Effector memory CD4-positive, alpha-beta T cell (primary cell): Measurements from ENCODE around the gene TNFRSF11A.

Source experiments
- DNase-seq, 3 donors: peaks; one replicate each; pipeline ENCODE4 v3.0.0-alpha.2; 2020
- H3K27ac ChIP-seq: 2 replicates; pipeline ENCODE4 v1.7.0; 2013; ENCODE audit warnings: mild to moderate bottlenecking, low read length, moderate library complexity; ENCODE audit not compliant: insufficient read depth, poor library complexity, severe bottlenecking
- H3K27me3 ChIP-seq: replicated peaks from 2 replicates; pipeline ENCODE4 v1.7.0; 2013; ENCODE audit warnings: mild to moderate bottlenecking, low read length; ENCODE audit not compliant: insufficient read depth, control insufficient read depth, poor library complexity, severe bottlenecking
- H3K36me3 ChIP-seq: 2 replicates; pipeline ENCODE4 v1.7.0; 2013; ENCODE audit warnings: mild to moderate bottlenecking, low read length, moderate library complexity; ENCODE audit not compliant: control insufficient read depth, insufficient read depth
- H3K4me1 ChIP-seq: 2 replicates; pipeline ENCODE4 v1.7.0; 2013; ENCODE audit warnings: low read length, mild to moderate bottlenecking; ENCODE audit not compliant: control insufficient read depth, insufficient read depth, poor library complexity, severe bottlenecking
- H3K4me3 ChIP-seq: 2 replicates; pipeline ENCODE4 v1.7.0; 2013; ENCODE audit warnings: low read length, low read depth, mild to moderate bottlenecking; ENCODE audit not compliant: insufficient read depth, poor library complexity, severe bottlenecking
- H3K9me3 ChIP-seq: 2 replicates; pipeline ENCODE4 v1.7.0; 2013; ENCODE audit warnings: mild to moderate bottlenecking, low read length, moderate library complexity; ENCODE audit not compliant: control insufficient read depth

The TNFRSF11A gene

DNA sequence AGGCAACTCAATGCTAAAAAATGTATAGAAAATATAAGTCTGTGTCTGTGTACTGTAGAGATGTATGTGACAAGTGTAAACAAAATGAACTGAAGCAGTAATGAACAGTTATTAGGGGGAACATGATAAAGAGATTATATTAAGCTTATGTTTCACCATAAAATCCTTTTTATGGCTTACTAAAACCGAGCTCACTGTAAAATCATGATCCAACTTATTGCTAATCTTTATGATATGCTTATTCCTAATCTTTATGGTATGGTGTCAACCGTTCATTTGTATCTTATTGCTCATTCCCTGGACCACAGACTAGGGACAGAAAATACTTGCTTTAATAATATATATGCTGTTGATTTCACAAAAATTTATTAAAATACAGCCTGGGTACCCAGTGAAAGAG is 62.1 kb downstream of the TNFRSF11A start:
- Histone ChIP-seq H3K36me3 (no peaks in the 10 kb centered on the region), H3K27me3 (no peaks in the 10 kb centered on the region), H3K9me3 (no peaks in the 10 kb centered on the region), H3K27ac (no peak overlapping the region), H3K4me1 (no peaks in the 10 kb centered on the region), H3K4me3 (no peak overlapping the region)
- DNase-seq: no peak

DNA sequence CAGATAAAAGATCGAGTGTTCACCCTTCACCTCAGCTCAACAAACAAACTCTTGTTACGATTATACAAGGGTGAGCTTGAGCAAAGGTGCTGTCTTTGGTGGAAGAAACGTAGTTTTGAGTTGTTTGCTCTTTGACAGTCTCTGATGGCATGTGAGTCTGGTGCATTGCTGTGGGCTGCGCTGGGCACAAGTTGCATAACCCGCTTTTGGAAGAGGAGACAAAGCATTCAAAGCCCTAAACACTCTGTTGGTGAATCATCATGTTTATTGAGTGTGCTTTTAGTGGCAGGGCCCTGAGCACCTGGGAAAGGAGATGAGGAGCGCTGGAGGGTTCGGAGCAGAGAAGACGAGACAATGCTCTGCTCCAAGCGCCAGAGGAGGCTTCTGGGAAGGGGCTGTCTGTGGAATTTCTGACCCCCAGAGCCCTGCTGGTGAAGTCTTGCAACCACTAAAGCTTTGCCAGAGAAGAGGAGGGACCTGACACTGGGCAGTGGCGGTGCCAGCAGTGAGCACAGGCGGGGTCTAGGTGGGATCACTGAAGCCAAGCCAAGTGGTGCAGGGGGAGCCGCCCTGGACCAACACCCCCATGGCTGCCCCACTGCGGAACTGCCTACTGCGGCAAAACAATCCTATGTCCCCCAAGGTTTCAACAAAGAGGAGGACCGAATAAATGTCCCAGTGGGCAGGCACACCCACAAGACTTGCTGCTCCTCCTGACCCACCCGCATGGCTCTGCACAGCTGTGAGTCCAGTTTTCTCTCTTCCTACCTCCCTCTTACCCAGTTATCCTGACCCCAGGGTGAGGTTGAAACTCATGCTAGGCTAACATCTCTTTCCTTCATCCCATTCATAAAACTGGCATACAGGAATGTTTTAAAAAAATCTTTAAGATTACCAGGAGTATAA is 64.0 kb downstream of the TNFRSF11A start:
- Histone ChIP-seq H3K9me3 (no peaks in the 10 kb centered on the region), H3K36me3 (no peaks in the 10 kb centered on the region)

DNA sequence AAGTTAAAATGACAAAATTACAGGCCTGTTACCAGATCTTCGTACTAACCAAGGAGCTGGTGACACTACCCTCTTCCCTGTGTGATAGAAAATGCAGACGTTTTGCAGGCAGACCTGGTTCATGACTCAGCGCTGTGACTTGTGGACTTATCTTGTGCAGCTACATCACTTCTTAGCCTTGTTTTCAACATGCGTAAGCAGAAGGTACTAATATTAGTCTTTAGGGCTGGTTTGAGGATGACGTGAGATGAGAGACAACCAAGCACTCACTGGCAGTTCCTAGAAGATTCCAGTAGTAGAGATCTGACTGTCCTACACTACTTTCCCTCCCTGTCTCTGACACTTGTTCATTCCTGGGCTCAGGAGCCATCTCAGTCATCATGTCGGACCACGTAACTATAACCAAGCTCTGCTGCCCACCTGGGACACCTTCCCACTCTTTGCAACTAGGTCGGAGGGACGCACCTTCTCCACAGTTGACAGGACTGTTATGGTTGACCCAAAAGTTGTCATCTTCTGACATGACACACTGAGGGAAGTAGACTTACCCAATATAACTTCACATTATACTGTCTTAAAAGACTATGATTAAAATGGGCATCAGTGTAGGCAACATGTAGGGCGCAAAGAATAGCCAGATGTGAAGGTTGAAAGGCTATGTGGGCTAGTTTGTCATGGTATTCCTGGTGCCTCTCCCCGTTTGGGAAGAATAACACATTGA is 64.8 kb downstream of the TNFRSF11A start:
- H3K27ac ChIP-seq: no peak overlapping the region
- no peaks in the 10 kb centered on the region for H3K9me3 ChIP-seq
- H3K27me3 ChIP-seq: no peaks in the 10 kb centered on the region
- DNase-seq: no peak
- H3K4me1 ChIP-seq: no peaks in the 10 kb centered on the region
- H3K4me3 ChIP-seq: no peak overlapping the region
- H3K36me3 ChIP-seq: no peaks in the 10 kb centered on the region

More for the DNA sequence above, 64.0 kb downstream of the TNFRSF11A start:
- no peak for DNase-seq
- no peak overlapping the region for H3K4me3 ChIP-seq
- no peaks in the 10 kb centered on the region for H3K27me3 ChIP-seq
- no peaks in the 10 kb centered on the region for H3K4me1 ChIP-seq
- no peak overlapping the region for H3K27ac ChIP-seq

DNA sequence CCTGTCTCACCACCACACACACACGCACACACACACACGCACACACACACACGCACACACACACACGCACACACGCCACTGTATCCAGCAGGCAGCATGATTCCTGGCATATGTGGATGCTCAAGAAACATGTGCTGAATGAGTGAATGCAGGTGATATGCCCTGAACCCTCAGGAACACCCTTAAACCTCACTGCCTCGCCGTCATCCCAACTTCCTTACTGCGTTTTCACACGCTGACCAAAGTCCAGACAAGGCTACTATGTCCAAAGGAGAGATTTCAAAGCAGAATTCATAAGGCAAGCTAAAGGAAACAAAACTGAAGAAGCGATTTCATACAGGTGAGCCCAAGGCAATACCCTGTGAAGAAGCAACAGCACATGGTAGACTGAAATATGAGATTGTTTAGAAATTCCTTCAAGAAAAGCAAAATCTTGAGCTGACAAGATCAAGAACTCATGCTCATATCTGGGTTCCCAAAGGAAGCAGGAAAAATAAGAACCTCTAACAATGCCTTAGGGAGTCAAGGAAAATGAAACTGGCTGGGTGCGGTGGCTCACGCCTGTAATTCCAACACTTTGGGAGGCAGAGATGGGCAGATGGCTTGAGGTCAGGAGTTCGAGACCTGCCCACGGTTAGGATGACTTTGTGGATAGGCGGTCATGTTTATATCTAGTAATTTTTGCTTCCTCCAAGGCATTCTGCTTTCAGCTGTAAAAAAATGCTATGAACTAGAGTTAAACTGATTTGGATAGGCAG is 69.1 kb downstream of the TNFRSF11A start:
- no peaks in the 10 kb centered on the region for H3K4me1 ChIP-seq
- H3K9me3 ChIP-seq: no peaks in the 10 kb centered on the region
- no peaks in the 10 kb centered on the region for H3K27me3 ChIP-seq
- H3K4me3 ChIP-seq: no peak overlapping the region
- no peaks in the 10 kb centered on the region for H3K36me3 ChIP-seq
- no peak for DNase-seq
- no peak overlapping the region for H3K27ac ChIP-seq

DNA sequence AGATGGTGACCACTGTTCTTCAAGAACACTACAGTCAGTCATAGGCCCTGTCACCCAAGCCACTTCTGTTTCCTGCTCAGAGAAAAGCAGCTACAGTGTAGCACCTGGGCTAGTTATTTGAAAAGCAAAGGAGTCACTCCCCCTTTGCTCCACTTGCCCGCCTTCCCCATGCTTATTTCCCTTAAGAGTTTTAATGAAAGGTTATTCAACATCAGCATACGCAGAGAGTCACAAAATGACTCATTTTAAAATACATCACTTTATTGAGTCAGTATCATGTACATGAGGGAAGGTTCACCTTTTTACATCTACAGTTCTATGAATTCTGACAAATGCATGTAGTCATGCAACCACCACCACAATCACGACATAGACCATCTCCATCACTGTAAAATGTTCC is 71.3 kb downstream of the TNFRSF11A start:
- Histone ChIP-seq H3K27me3 (no peaks in the 10 kb centered on the region), H3K9me3 (no peaks in the 10 kb centered on the region), H3K27ac (no peak overlapping the region), H3K4me3 (no peak overlapping the region), H3K36me3 (no peaks in the 10 kb centered on the region), H3K4me1 (no peaks in the 10 kb centered on the region)
- no peak for DNase-seq

DNA sequence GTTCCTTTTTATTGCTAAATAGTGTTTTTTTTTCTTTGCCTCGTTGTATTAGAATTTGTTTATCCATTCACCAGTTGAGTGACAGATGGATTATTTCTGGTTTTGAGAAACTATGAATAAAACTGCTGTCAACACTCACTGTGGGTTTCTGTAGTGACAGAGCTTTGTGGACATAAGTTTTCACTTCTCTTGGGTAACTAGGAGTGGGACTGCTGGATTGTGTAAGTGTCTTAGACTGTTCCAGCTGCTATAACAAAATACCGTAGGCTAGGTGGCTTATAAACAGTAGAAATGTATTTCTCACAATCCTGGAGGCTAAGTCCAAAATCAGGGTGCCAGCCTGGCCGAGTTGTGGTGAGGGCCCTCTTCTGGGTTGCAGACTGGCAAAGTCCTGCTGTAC is 71.9 kb downstream of the TNFRSF11A start:
- no peaks in the 10 kb centered on the region for H3K36me3 ChIP-seq
- H3K4me3 ChIP-seq: no peak overlapping the region
- H3K9me3 ChIP-seq: no peaks in the 10 kb centered on the region
- no peaks in the 10 kb centered on the region for H3K27me3 ChIP-seq
- H3K27ac ChIP-seq: no peak overlapping the region
- no peaks in the 10 kb centered on the region for H3K4me1 ChIP-seq
- DNase-seq: no peak

DNA sequence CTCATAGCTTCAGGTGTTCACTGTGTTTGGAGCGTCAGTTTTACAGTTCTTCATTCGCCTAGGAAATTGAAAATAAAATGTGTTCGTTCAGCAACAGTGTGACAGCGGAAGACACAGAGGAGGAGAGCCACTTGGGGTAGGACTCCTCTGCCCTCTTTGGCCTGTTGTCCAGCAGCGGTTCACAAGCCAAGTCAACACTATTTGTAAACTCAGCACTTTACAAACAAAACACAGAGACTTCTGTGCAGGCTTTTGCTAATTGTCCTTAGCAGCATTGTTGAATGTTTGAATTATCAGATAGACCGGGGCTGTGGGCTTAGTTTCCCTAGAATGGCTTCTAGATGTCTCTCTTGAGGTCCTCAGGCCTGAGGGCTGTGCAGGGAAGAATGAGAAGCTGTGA is 73.2 kb downstream of the TNFRSF11A start:
- no peak for DNase-seq
- Histone ChIP-seq H3K27me3 (no peaks in the 10 kb centered on the region), H3K4me1 (no peaks in the 10 kb centered on the region), H3K9me3 (no peaks in the 10 kb centered on the region), H3K36me3 (no peaks in the 10 kb centered on the region), H3K27ac (no peak overlapping the region), H3K4me3 (no peak overlapping the region)

DNA sequence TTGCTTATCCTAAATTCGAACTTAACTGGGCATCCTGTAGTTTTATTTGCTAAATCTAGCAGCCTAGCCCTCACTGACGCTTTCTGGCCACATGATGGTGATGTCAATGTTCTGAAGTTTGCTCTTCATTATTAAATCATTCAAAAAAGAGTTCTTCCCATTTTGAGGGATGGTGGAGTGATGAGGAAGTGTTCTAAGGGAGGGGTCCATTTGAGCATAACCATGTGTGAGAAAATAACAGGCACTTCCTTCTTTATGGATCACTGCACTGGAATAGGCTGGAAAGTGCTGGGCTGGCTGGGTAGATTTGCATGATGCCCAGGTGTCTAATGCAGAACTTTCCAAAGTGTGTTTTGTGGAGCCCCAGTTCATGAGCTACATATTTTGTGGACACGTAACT is 74.2 kb downstream of the TNFRSF11A start:
- no peaks in the 10 kb centered on the region for H3K36me3 ChIP-seq
- no peaks in the 10 kb centered on the region for H3K4me1 ChIP-seq
- H3K9me3 ChIP-seq: no peaks in the 10 kb centered on the region
- no peak for DNase-seq
- H3K27ac ChIP-seq: no peak overlapping the region
- no peaks in the 10 kb centered on the region for H3K27me3 ChIP-seq
- no peak overlapping the region for H3K4me3 ChIP-seq

DNA sequence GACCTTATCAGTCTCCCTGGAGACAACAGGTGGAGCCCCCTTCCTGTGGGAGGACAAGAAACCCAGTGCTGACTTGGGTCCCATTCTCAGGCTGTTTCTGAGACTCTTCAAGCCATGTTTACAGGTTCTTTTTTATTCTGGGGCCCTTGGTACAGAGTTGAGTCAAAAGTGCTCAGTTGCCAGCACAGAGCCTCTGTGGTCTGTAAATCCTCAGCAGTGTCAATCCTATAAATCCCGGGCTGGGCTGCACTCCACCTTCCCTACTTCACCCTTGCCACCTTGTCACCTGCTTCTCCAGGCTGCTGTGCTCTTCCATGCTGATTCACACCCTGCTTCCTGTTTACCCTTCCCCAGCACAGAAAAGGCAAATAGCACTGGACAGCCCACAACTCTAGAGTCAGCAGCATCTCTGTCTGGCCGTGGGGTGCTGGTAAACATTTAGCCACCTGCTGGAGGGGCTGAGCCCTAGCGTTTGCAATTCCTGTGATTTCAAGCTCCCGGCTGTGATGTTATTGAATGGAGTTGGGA is 74.7 kb downstream of the TNFRSF11A start:
- Histone ChIP-seq H3K36me3 (no peaks in the 10 kb centered on the region), H3K27ac (no peak overlapping the region), H3K4me3 (no peak overlapping the region), H3K9me3 (no peaks in the 10 kb centered on the region), H3K4me1 (no peaks in the 10 kb centered on the region), H3K27me3 (no peaks in the 10 kb centered on the region)
- no peak for DNase-seq
